ENCODE results near the gene FBXO46.
"Not testable (repeated sequence)": the region's sequence is repeated elsewhere in the genome, so short reads cannot be mapped to it uniquely, and the experiment has no call there.

The FBXO46 gene

GRCh38 chr19:45765702-45766295, 35.1 kb upstream of the FBXO46 start:
- DNase-seq: no peak

GRCh38 chr19:45764945-45765701, 34.4 kb upstream of the FBXO46 start:
- DNase-seq: no peak

- DNase-seq: no peak
Observed at GRCh38 chr19:45764475-45764874, 33.8 kb upstream of the FBXO46 start.

GRCh38 chr19:45763691-45764294, 33.1 kb upstream of the FBXO46 start:
- DNase-seq: no peak

- no peak for DNase-seq
Observed at GRCh38 chr19:45762870-45763631, 32.4 kb upstream of the FBXO46 start.

- DNase-seq: no peak
Observed at GRCh38 chr19:45761714-45762113, 31.0 kb upstream of the FBXO46 start.

- no peak for DNase-seq
Observed at GRCh38 chr19:45758921-45759320, 28.2 kb upstream of the FBXO46 start.

GRCh38 chr19:45757695-45758094, 27.0 kb upstream of the FBXO46 start:
- no peak for DNase-seq

- no peak for DNase-seq
Observed at GRCh38 chr19:45754323-45754722, 23.6 kb upstream of the FBXO46 start.

- DNase-seq: no peak
Observed at GRCh38 chr19:45753548-45753947, 22.9 kb upstream of the FBXO46 start.

GRCh38 chr19:45752639-45753038, 21.9 kb upstream of the FBXO46 start:
- DNase-seq: no peak

GRCh38 chr19:45751483-45751882, 20.8 kb upstream of the FBXO46 start:
- DNase-seq: not testable (repeated sequence)

GRCh38 chr19:45747513-45747912, 16.8 kb upstream of the FBXO46 start:
- DNase-seq: no peak

GRCh38 chr19:45746866-45747265, 16.2 kb upstream of the FBXO46 start:
- DNase-seq: no peak

- no peak for DNase-seq
Observed at GRCh38 chr19:45745606-45746005, 14.9 kb upstream of the FBXO46 start.

GRCh38 chr19:45742969-45743368, 12.3 kb upstream of the FBXO46 start:
- DNase-seq: no peak

GRCh38 chr19:45739498-45740439, 9.1 kb upstream of the FBXO46 start:
- no peak for DNase-seq

GRCh38 chr19:45733160-45733810, 2.6 kb upstream of the FBXO46 start, which contains the start of gene MEIOSIN:
Gene MEIOSIN (plus strand): TSS chr19:45733439. CDS start chr19:45735377, 1,938 bp downstream.
- DNase-seq: no peak

GRCh38 chr19:45729800-45730290, 851 bp downstream of the FBXO46 start:
- DNase-seq: no peak

- not testable (repeated sequence) for DNase-seq
Observed at GRCh38 chr19:45728683-45729082, 2.0 kb downstream of the FBXO46 start.

- not testable (repeated sequence) for DNase-seq
Observed at GRCh38 chr19:45720065-45720464, 10.6 kb downstream of the FBXO46 start.

Data from effector CD4-positive, alpha-beta T cell (primary cell).